Ectodermal cell (in vitro differentiated cells): ENCODE data around the gene TCEAL5.
"Not testable (repeated sequence)": the region's sequence is repeated elsewhere in the genome, so short reads cannot be mapped to it uniquely, and the experiment has no call there.

Experiments
- H3K27ac ChIP-seq: 2 replicates; pipeline ENCODE4 v1.7.0; 2013; ENCODE audit warnings: mild to moderate bottlenecking, low read depth, low read length; ENCODE audit not compliant: insufficient read depth, poor library complexity, severe bottlenecking
- H3K27me3 ChIP-seq: 2 replicates; pipeline ENCODE4 v1.7.0; 2013; ENCODE audit warnings: mild to moderate bottlenecking, low read length; ENCODE audit not compliant: insufficient read depth, control insufficient read depth, poor library complexity, severe bottlenecking
- H3K36me3 ChIP-seq: one replicate; pipeline ENCODE4 v1.7.0; 2013; ENCODE audit warnings: low read length; ENCODE audit not compliant: control insufficient read depth, insufficient read depth
- H3K4me1 ChIP-seq: one replicate; pipeline ENCODE4 v1.7.0; 2013; ENCODE audit warnings: low read length; ENCODE audit not compliant: control insufficient read depth, insufficient read depth
- H3K4me3 ChIP-seq: 2 replicates; pipeline ENCODE4 v1.7.0; 2013; ENCODE audit warnings: low read depth, low read length, control low read depth; ENCODE audit not compliant: insufficient read depth
- H3K9me3 ChIP-seq: 2 replicates; pipeline ENCODE4 v1.7.0; 2013; ENCODE audit warnings: mild to moderate bottlenecking, low read length, moderate library complexity; ENCODE audit not compliant: control insufficient read depth
- WGBS, 2 experiments: methylation state at CpG; one replicate each; pipeline ENCODE4 v1.1.7; 2013; ENCODE audit warnings: missing lambda C conversion rate in 2 of 2; 5-methylcytosine and 5-hydroxymethylcytosine counted together

Gene TCEAL5

DNA sequence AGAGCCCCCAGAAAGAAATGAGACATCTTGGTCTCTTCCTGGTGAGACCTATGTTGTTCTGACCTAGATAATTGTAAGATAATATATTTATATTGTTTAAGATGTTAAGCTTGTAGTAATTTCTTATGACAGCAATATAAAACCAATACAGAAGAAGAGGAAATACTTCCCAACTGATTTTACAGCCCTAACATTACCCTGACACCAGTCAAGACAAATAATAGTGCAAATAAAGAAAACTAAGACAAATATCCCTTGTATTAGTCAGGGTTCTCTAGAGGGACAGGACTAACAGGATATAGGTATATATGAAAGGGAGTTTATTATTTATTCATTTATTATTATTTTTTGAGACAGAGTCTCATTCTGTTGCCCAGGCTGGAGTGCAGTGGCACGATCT is 40.3 kb downstream of the TCEAL5 start:
- Histone ChIP-seq H3K27ac (no peak overlapping the region), H3K4me1 (no peaks in the 10 kb centered on the region), H3K36me3 (no peaks in the 10 kb centered on the region), H3K4me3 (no peak overlapping the region), H3K9me3 (no peaks in the 10 kb centered on the region), H3K27me3 (no peaks in the 10 kb centered on the region)
- WGBS, 2 experiments: 75 to 100% methylated on average over 1 of the region's 1 CpG

DNA sequence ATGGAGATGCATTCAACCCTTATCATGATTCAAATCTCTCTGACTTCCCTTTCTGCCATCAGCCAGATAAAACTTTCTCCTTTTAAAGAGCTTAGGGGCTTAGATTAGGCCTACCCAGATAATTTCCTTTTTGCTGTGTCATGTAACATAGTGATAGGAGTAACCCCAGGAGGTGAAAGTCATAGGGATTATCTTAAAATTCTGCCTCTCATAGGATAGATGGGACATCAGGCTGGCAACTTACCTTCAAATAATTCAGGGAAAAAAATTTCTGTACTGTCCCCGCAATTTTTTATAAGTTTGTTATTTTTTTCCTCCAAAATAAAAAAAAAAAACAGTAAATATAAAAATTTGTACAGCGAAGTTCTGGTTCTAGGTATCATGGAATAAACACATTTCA is 40.9 kb downstream of the TCEAL5 start:
- not testable (repeated sequence) for H3K4me3 ChIP-seq, H3K9me3 ChIP-seq, H3K4me1 ChIP-seq, H3K27me3 ChIP-seq, H3K36me3 ChIP-seq, H3K27ac ChIP-seq
- WGBS, 2 experiments: no CpG with 5 or more reads among the region's 2 CpGs

DNA sequence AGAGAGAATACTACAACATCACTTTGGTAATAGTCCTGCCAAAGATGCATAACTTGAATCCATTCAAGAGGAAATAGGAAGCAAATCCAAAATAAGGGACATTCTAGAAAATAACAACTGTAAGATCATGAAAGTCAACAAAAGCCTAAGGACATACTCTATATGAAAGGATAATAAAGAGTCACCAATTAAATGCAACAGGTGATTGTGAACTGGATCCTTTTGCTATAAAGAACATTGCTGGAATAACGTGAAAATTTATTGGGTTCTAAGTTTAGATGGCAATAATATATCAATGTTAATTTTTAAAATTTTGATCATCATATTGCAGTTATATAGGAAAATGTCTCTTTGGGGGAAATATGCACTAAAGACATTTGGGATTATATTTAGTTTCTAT is 41.7 kb downstream of the TCEAL5 start:
- WGBS, 2 experiments: no CpG with 5 or more reads among the region's 1 CpG
- Histone ChIP-seq H3K9me3 (no peaks in the 10 kb centered on the region), H3K27ac (no peak overlapping the region), H3K36me3 (no peaks in the 10 kb centered on the region), H3K27me3 (no peaks in the 10 kb centered on the region), H3K4me3 (no peak overlapping the region), H3K4me1 (no peaks in the 10 kb centered on the region)

DNA sequence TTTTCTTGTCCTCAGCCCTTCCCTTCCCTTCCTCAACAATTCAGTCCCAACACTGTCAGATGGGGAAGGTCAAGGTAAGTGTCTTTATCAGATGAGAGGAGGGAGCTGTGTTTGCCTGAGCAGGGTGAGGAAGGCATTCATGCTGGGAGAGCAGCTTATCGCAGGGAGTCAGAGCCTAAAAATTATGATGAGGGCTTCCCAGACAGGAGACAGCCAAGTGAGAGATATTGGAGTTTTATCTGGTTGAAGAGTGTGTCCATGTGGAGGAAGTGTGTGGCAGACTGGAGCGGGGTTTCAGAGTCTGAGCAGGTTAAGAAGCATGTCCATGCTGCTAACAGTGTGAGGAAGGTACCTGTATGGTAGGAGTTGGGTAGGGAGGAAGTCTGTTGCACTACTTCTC is 43.3 kb downstream of the TCEAL5 start:
- no peak overlapping the region for H3K27ac ChIP-seq
- no peak overlapping the region for H3K4me3 ChIP-seq
- H3K36me3 ChIP-seq: no peaks in the 10 kb centered on the region
- no peaks in the 10 kb centered on the region for H3K9me3 ChIP-seq
- whole genome bisulfite sequencing, 2 experiments: 91 to 98% methylated on average over 2 of the region's 2 CpGs
- no peaks in the 10 kb centered on the region for H3K4me1 ChIP-seq
- H3K27me3 ChIP-seq: no peaks in the 10 kb centered on the region

DNA sequence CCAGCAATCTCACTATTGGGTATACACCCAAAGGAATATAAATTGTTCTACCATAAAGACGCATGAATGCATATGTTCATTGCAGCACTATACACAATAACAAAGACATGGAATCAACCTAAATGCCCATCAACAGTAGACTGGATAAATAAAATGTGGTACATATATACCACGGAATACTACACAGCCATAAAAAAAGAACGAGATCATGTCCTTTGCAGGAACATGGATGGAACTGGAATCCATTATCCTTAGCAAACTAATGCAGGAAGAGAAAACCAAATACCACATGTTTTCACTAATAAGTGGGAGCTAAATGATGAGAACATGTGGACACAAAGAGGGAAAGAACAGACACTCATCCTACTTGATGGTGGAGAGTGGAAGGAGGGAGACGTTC is 50.6 kb downstream of the TCEAL5 start:
- H3K27me3 ChIP-seq, H3K4me1 ChIP-seq, H3K9me3 ChIP-seq, H3K36me3 ChIP-seq, H3K4me3 ChIP-seq, H3K27ac ChIP-seq: not testable (repeated sequence)
- WGBS, 2 experiments: 100% methylated on average over 1 of the region's 4 CpGs; no CpG with 5 or more reads in 1 of the 2 experiments
